ENCODE results near the gene CDC20.

The CDC20 gene

DNA sequence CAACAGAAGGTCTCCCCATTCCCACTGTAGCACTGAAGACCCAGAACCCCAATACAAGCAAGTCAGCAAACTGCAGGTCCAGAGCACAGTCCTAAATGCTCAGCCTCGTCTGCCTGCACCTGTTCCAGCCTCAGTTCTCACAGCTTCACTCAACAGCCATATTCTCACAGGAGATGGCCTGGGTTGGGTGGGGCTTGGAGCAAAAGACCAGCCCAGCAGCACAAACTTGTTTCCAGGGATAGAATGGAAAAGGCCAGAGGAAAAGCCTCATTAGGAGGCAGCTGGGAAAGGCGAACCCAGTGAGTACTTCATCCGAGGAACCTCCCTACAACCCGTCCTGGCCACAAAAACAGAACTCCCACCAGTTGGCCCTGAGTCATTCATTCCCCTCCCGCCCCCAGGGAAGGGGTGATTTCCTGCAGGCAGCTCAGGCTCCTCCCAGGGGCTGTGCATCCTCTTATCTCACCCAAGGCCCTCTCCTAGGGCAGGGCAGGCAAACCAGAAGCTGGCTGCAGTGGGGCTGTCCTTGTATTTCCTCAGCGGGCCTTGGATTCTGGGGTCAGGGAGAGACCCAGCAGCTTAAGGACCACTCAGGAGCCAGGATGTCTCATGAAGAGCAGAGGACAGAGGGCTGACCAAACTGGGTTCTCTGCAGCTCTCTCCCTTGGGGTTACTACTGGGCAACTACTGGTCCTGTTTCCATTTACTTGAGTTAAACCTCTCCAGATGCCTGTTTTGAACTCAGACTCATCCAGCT lies 28.6 kb upstream of the CDC20 start:
- DNase-seq = no peak

- DNase-seq = no peak
Measured at GRCh38 chr1:43331688-43332087, 27.1 kb upstream of the CDC20 start.

GRCh38 chr1:43334453-43335205 lies 24.2 kb upstream of the CDC20 start:
- DNase-seq = no peak

GRCh38 chr1:43337588-43337987 lies 21.2 kb upstream of the CDC20 start, which contains the start of gene MPL:
TSS of gene MPL (plus strand) at chr1:43337818. CDS start at chr1:43337849, 31 bp downstream.
- DNase-seq = no peak

GRCh38 chr1:43338001-43338400 lies 20.8 kb upstream of the CDC20 start:
- no peak for DNase-seq

DNA sequence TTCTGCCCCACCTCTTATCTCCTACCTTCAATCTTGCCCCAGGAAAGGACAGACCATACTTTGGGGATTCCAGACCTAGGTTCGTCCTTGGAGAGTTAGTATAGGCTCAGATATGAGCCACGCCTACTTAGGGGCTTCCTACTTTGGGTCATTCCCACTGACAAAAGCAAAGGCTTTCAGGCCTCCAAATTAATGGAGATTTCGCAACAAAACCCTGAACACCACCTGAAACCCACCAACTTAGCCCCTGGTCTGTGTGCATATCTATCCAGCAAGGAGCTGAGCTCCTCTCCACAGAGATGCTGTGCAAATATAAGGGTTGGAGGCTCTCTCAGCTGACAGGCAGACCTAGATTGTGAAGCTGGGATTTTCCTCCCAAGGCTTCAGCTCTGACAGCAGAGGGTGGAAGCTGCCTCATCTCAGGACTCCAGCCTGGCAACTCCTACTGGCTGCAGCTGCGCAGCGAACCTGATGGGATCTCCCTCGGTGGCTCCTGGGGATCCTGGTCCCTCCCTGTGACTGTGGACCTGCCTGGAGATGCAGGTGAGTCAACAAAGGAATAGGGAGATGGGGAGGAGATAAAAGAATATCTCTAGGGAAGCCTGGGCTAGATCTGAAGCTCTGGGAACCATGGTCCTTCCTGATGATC lies 19.1 kb upstream of the CDC20 start:
- DNase-seq = no peak

- DNase-seq = no peak
Measured at GRCh38 chr1:43340559-43340958, 18.2 kb upstream of the CDC20 start.

DNA sequence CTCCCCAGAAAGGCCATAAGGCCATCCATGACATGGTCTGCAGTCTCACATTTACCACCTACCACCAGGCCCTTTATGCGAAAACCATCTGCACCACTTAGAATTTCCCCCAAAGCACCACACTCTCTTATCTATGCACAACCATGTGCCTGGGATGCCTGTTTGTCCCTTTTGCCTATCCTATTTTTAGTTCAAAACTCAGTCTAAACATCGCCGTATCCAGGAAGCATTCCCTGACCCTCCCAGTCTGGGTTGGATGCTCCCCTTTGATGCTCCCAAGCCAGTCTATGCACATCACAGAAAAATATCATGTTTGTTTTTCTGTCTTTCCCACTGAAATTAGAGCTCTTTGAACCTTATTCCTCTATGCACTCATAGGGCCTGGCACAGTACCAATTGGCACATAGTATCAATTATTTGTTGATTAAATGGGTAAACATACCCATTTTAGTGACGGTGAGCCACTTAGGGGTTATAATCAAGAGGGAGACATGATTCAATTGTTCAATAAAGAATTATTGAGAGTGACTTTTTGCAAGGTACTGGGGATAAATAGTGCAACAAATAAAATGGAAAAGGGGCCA lies 14.4 kb upstream of the CDC20 start:
- DNase-seq = no peak

DNA sequence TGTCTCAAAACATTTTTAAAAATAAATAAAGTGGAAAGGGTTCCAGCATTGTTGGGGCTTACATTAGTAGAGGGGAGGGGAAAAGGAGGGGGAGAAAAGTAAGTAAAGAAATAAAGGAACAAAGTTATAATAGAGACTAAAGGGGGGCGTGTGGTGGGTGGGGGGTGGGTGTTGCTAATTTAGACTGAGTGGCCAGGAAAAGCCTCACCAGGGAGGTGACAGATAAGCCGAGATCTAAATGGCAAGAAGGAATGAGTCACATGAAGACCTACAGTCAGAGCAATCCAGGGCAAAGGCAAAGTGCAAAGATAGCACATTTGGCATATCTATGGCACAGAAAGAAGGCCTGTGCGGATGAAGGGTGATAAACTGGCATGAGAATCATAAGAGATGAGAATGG lies 13.7 kb upstream of the CDC20 start:
- DNase-seq = no peak

DNA sequence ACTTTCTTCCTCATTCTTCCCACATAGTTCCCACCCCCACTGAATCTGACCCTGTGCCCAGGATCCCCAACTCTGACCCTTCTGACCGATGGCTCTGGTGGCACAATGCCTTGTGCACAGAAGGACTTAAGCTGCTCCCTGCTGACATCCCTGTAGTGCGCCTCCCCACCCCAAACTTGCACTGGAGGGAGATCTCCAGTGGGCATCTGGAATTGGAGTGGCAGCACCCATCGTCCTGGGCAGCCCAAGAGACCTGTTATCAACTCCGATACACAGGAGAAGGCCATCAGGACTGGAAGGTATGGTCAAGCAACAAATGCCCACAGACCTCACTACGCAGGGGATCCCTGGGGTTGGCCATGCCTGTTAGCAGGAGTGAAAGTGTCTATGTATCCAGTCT lies 12.1 kb upstream of the CDC20 start:
- DNase-seq = no peak

DNA sequence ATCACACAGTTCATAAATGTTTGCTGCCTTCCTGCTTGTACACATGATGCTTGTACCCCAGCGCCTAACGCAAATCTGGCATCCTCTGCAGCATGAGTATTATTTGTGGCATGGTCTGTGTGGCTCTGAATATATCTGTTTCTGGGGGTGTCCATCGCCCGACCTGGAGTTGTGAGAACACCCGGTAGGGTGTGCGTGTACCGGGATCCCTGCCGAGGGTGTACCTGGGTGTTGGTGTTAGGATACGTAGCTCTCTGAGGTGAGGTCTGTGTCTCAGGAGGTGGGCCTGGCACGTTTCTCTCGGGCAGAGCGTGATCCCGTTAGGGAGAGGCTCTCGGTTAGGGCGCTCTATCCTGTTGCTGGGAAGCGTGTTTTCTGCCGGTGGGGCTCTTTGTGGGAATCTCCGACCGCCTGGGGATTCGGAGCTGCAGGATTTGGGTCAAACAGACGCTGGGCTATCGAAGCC lies 10.4 kb upstream of the CDC20 start:
- no peak for DNase-seq

GRCh38 chr1:43348809-43349593 lies 9.8 kb upstream of the CDC20 start:
- peak; percentile 86 for DNase-seq

DNA sequence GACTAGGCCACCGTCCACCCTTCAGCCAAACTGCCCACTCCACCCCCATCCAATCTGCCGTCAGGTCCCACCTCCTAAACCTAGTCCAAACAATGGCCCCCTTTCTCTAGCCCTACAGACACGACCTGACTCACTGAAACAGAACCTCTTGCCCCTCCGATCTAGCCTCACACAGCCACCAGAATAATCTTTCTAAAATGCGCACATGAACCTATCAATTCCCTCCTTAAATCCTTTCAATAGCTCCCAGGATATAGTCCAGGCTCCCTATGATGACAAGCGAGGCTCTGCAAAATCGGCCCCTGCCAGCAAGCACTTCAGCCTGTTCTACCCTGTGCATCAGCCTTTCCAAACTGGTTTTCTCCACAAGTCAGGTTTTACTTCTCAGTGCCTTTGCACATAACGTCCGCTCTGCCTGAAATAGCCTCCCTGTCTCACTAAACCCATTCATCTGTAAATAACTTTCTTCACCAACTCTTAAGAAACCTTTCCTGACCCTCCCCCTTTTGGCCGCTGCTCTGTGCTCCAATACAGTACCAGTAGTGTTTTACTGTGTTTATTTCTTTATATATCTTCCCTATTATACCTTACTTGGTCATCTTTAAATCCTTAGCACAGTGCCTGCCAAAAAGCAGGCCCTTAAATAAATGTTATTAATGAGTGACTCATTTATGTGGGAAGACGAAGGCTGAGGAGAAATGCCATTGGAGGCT lies 9.0 kb upstream of the CDC20 start:
- DNase-seq = no peak

- DNase-seq = no peak
Measured at GRCh38 chr1:43350976-43351375, 7.8 kb upstream of the CDC20 start.

- no peak for DNase-seq
Measured at GRCh38 chr1:43351421-43352350, 7.1 kb upstream of the CDC20 start.

- no peak for DNase-seq
Measured at GRCh38 chr1:43352351-43352705, 6.5 kb upstream of the CDC20 start.

DNA sequence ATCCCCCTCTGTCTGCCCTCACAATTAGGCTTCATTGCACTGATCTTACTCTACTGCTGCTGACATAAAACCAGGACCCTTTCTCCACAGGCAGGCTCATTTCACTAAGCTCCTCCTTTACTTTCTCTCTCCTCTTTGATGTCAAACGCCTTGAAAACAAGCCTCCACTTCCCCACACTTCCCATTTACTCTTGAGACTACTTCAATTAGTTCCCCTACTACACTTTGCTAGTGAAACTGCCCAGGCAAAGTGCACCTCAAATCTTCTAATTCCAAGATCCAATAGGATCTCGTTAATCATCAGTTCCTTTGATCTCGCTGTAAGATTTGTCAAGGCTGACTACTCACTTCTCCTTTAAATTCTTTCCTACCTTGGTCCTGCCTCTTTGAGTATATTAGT lies 5.9 kb upstream of the CDC20 start:
- no peak for DNase-seq

- no peak for DNase-seq
Measured at GRCh38 chr1:43354471-43354870, 4.3 kb upstream of the CDC20 start.

- no peak for DNase-seq
Measured at GRCh38 chr1:43354936-43355335, 3.8 kb upstream of the CDC20 start.

- DNase-seq = no peak
Measured at GRCh38 chr1:43357251-43357650, 1.5 kb upstream of the CDC20 start.
